NCI-H510A (cell line): ENCODE results near the gene CARD6.
"Not testable (repeated sequence)": the region's sequence is repeated elsewhere in the genome, so short reads cannot be mapped to it uniquely, and the experiment has no call there.

Experiments
- DNase-seq: peaks from one replicate; lab custom pipeline; 2025; lab: John Stamatoyannopoulos, UW

CARD6 gene

DNA sequence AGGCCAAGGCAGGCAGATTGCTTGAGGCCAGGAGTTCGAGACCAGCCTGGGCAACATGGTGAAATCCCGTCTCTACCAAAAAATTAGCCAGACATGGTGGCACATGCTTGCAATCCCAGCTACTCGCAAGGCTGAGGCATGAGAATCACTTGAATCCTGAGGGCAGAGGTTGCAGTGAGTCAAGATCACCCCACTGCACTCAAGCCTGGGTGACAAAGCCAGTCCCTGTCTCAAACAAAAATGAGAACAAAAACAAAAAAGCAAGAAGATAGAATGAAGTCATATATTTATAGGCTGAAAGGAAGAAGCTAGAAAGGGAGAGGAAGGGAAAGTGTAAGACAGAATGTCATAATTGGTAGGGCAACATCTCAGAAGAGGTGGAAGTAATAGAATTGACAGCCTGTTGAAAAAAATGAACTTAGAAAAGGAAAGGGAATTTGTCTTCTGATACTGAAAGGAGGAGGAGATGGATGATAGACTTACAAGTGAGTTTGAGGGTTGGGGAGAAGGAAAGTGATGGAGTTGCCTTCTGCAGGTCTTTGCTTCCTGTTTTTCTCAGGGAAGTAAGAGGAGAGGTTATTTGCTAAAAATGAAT lies 32.2 kb downstream of the CARD6 start:
- DNase-seq, result no peak

DNA sequence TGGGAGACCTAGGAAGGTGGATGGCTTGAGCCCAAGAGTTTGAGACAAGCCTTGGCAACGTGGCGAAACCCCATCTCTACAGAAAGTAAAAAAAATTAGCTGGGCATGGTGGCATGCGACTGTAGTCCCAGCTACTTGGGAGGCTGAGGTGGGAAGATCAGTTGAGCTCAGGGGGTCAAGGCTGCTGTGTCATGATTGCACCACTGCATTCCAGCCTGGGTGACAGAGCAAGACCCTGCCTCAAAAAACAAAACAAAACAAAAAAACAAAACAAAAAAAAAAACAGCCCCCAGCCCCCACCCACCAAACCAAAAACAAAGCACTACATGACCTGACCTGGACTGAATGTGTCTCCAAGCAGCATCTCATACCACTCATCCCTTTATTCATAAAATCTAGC lies 34.8 kb downstream of the CARD6 start:
- DNase-seq, result no peak

DNA sequence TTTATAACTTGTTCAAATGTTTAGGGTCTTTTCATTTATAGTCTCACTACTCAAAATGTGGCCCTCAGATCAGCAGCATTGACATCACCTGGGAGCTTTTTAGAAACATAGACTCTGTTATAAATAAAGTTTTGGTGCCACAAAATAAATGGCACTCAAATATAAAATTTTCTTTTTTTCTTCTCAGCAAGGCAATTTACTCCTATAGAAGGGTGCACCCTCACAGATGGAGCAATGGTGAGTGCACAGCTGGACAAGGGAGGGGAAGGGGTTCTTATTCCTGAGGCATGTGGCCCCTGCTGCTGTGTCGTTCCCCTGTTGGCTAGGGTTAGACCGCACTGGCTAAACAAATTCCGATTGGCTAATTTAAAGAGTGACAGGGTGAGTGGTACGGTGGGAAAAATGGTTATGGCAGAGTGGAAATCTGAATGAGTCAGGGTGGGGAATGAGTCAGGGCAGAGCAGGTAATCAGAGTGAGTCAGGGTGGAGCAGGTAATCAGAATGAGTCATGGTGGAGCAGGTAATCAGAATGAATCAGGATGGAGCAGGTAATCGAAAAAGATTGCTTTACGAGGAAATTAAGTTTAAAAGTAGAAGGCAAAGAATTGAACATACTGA lies 36.3 kb downstream of the CARD6 start:
- no peak for DNase-seq

DNA sequence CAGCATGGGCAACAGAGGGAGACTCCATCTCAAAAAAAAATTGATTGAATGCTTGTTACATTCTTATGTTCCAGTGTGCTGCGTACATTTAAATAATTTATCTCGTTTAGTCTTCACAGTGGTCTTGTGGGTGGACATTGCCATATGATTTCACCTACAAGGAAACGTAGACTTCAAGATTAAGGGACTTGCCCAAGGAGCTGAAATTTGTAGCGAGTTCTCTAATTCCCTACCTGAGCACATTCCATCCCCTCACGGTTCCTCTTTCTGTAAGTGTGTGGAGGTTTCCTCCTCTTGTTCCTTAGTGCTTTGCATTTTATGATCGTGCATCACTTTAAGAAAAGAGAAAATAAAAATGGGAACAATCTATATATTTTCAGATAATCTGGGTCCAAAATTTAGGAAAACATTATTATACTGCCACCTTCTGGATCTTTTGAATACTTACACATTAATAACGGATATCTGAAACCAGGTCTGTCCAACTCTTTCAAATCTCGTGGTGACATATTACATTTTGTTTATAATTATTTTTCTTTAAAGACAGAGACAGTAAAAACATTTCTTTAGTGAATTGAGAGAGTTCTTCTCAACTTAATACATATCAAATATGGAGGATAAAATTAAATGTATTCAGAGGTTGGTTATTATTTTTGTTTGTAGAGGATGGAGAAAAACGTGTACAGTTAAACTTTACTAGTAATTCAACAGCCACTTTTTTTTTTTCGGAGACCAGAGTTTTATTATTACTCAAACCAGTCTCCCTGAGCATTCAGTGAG lies 38.2 kb downstream of the CARD6 start:
- DNase-seq, result no peak

DNA sequence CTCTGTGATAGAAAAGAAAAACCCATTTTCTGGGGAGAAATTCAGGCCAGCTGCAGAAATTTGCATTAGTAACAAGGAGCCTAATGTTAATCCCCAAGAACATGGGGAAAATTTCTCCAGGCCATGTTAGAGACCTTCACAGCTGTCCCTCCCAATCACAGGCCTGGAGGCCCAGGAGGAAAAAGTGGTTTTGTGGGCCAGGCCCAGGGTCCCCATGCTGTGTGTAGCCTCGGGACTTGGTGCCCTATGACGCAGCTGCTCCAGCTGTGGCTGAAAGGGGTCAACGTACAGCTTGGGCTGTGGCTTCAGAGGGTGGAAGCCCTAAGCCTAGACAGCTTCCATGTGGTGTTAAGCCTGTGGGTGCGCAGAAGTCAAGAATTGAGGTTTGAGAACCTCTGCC lies 41.1 kb downstream of the CARD6 start:
- DNase-seq, result no peak

DNA sequence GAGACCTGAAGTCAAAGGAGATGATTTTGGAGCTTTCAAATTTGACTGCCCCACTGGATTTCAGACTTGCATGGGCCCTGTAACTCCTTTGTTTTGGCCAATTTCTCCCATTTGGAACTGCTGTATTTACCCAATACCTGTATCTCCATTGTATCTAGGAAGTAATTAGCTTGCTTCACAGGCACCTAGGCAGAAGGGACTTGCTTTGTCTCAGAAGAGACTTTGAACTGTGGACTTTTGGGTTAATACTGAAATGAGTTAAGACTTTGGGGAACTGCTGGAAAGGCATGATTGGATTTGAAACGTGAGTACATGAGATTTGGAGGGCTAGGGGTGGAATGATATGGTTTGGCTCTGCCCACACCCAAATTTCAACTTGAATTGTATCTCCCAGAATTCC lies 41.9 kb downstream of the CARD6 start:
- not testable (repeated sequence) for DNase-seq

DNA sequence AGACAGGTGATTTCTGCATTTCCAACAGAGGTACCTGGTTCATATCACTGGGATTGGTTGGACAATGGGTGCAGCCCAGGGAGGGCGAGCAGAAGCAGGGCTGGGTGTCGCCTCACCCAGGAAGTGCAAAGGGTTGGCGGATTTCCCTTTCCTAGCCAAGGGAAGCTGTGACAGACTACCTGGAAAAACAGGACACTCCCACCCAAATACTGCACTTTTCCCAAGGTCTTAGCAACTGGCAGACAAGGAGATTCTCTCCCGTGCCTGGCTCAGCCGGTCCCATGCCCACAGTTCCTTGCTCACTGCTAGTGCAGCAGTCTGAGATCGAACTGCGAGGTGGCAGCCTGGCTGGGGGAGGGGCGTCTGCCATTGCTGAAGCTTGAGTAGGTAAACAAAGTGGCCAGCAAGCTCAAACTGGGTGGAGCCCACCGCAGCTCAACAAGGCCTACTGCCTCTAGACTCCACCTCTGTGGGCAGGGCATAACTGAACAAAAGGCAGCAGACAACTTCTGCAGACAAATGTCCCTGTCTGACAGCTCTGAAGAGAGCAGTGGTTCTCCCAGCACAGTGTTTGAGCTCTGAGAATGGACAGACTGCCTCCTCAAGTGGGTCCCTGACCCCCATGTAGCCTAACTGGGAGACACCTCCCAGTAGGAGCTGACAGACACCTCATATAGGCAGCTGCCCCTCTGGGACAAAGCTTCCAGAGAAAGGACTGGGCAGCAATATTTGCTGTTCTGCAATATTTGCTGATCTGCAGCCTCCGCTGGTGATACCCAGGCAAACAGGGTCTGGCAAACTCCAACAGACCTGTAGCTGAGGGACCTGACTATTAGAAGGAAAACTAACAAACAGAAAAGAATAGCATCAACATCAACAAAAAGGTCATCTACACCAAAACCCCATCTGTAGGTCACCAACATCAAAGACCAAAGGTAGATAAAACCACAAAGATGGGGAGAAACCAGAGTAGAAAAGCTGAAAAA lies 54.6 kb downstream of the CARD6 start:
- not testable (repeated sequence) for DNase-seq

DNA sequence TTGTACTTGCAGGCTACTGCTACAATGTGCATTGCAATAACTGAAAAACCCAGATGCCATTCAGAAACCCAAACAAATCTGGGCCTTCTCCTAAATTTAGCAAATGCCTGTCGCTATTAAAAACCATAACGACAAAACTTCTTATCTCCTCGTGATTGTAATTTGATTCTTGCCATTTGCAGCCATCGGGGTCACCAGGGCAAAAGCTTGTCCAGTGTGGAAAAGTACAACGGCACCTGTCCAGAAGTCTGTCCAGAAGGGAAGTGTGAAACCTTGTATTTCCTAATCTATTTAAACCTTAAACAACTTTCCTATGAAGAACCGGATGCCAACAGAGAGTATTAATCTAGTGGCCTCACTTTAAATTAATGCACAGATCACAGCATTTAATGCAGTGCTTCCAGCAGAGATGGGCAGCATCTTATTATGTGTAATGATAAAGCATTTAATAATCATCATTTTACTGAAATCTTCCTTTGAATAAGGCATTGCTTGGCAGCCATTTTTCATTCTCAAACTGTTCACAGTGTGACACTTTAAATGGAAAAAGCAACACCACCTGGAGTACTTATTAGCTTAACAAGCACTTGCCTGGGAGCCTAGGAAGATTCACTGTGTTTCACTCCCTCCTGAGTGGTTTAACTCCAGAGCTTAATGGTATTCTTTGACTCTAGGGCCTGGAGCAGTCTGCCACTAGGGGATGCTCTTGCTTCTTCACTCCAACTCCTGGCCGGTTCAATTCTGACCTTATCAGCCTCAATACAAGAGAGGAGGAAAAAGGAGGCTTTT lies 63.2 kb downstream of the CARD6 start:
- DNase-seq, result no peak

DNA sequence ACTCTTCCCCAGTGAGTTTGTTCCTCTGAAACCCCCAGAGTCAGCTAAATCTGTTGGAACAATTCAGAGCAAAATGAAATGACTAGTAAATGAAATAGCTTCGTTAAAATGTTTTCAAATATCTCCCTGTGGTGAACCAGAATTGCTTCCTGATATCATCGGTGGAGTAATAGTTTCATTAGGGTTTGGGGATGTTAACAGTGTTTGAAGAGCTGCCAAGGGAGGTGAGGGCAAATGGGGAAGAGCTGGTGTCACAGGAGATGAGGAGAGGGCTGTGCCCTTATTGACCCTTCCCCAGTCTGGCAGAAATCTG lies 63.8 kb downstream of the CARD6 start:
- DNase-seq, result no peak

DNA sequence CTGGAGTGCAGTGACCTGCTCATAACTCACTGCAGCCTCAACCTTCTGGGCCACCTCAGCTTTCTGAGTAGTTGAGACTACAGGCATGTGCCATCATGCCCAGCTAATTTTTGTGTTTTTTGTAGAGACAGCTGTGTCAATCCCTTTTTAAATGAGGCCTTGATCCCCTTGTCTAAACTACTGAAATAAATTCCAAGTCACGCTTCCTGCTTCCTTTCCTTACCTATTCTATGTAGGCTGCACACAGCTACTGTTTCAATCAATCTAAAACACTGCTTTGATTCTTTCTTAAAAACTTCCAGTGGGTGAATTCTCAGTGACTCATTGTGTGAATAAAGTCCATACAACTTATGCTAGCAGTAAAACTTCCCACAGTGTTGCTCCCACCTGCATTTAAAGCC lies 65.2 kb downstream of the CARD6 start:
- DNase-seq, result no peak

DNA sequence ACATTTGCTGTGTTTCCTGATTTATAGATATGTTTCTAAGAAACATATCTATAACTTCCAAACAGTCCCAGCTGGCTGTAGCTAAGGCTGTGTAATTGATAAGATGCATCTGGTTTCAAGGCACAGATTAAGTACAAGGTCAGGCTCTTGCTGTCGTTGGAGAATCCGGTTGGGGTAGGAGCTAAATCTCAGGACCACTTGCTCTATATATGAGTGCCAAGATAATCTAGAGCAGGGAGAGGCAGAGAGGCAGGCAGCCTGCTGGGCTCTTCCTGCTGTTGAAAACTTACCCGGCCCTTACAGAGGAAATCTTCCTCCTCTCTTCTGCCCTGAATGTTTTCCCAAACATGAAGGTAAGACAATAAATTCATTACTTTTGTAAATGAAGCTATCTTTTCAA lies 68.1 kb downstream of the CARD6 start, which contains the start of gene C7:
TSS of gene C7 (plus strand) at position 234 of the 400 bp plus-strand sequence. CDS start at position 348, 114 bp downstream.
- DNase-seq, result no peak

DNA sequence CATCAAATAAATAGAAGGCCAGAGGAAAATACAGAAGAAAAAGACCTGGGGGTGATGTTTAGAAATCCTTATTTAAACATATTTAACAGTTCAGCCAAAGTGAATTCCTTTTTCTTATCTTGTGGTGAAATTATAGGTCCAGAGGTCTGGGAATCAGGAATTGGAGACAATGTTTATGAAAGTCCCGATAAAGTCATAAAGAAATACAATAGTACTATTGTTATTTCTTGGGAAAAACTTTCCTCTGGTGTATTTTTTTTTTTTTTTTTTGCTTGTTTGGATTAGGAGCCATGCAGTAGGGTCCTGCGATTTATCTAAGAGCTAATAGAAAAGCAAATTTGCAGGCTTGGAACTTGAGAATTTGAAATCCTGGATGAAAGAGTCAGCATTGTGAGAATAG lies 68.6 kb downstream of the CARD6 start:
- no peak for DNase-seq
